Measurements from ENCODE around the gene MAP3K13.

Gene MAP3K13

DNA sequence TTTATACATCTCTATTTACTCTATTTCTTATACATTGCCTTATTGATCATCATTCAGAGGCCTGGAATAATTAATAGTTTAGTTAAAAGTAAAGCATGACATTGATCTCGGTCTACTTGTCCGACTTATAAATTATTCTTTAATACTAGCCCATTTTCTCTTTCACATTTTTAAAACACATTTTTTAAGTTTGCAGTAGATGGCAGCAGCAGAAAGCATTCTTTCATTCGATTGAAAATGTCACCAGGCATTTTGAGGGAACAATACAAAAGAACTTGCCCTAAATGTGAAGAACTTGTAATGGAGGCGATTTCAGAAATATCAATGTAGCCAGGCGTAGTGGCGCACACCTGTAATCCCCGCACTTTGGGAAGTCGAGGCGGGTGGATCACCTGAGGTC lies 15.5 kb upstream of the MAP3K13 start:
- H3K27me3 ChIP-seq (ENCODE audit: control insufficient read depth in 3 of 3, insufficient read depth in 3 of 3, low read depth in 1 of 3, low read length in 3 of 3) = no peaks in the 10 kb centered on the region
- no peak overlapping the region for H4K91ac ChIP-seq (ENCODE audit: low read depth, low read length, poor library complexity)
- no peak overlapping the region for H3K4ac ChIP-seq (ENCODE audit: low read length)
- H3K36me3 ChIP-seq (replicated peaks in 1 of 2; ENCODE audit: control insufficient read depth in 2 of 2, insufficient read depth in 2 of 2, low read length in 2 of 2) = no peaks in the 10 kb centered on the region
- no peak overlapping the region for H3K18ac ChIP-seq (ENCODE audit: low read length)
- no peak overlapping the region for H2AFZ ChIP-seq (ENCODE audit: low read length)
- H3K9ac ChIP-seq (ENCODE audit: low read depth, low read length, poor library complexity) = no peak overlapping the region
- no peaks in the 10 kb centered on the region for H3K4me1 ChIP-seq (ENCODE audit: control insufficient read depth in 2 of 2, insufficient read depth in 1 of 2, low read depth in 1 of 2, low read length in 2 of 2)
- DNase-seq (ENCODE audit: low spot score) = no peak
- H3K14ac ChIP-seq (ENCODE audit: low read length) = no peak overlapping the region
- no peak overlapping the region for H2BK12ac ChIP-seq (ENCODE audit: low read length)
- no peak overlapping the region for H3K23ac ChIP-seq (ENCODE audit: low read depth, low read length, poor library complexity)
- WGBS, 2 donors (ENCODE audit: extremely low coverage in 2 of 2, insufficient read length in 2 of 2, insufficient replicate concordance in 1 of 2) = no CpG with 5 or more reads among the region's 9 CpGs
- H3K79me1 ChIP-seq (ENCODE audit: low read depth, low read length) = no peaks in the 10 kb centered on the region
- H4K8ac ChIP-seq (ENCODE audit: low read depth, low read length) = no peak overlapping the region
- no peak overlapping the region for H2BK15ac ChIP-seq (ENCODE audit: low read length)
- no peak overlapping the region for H3K27ac ChIP-seq (replicated peaks; ENCODE audit: low read length)
- peaks cover 0 to 3% of the 10 kb centered on the region in 2 donors for H3K9me3 ChIP-seq (replicated peaks in 1 of 2; ENCODE audit: control insufficient read depth in 2 of 2, insufficient read depth in 1 of 2, low read depth in 1 of 2, low read length in 2 of 2)
- no peak overlapping the region for H2BK120ac ChIP-seq (ENCODE audit: low read depth, low read length)
- H2AK5ac ChIP-seq (ENCODE audit: low read depth, low read length) = no peak overlapping the region
- no peak overlapping the region for H3K4me3 ChIP-seq (ENCODE audit: low read length in 2 of 2)
- no peak overlapping the region for H3K4me2 ChIP-seq (ENCODE audit: insufficient read depth, low read length, poor library complexity, severe bottlenecking)
- no peak overlapping the region for H2BK5ac ChIP-seq (ENCODE audit: low read length)

DNA sequence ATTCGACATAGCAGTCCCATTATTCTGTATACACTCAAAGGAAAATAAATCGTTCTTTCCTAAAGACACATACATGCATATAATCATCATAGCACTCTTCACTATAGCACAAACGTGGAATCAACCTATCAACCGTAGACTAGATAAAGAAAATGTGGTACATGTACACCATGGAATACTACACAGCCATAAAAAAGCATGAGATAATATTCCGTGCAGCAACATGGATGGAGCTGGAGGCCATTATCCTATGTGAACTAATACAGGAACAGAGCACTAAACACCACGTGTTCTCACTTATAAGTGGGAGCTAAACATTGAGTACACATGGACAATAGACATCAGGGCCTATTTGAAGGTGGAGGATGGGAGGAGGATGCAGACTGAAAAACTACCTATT lies 12.1 kb upstream of the MAP3K13 start:
- no peak overlapping the region for H3K4me3 ChIP-seq (ENCODE audit: low read length in 2 of 2)
- H3K4ac ChIP-seq (ENCODE audit: low read length) = no peak overlapping the region
- WGBS, 2 donors (ENCODE audit: extremely low coverage in 2 of 2, insufficient read length in 2 of 2, insufficient replicate concordance in 1 of 2) = no CpG with 5 or more reads among the region's 6 CpGs

DNA sequence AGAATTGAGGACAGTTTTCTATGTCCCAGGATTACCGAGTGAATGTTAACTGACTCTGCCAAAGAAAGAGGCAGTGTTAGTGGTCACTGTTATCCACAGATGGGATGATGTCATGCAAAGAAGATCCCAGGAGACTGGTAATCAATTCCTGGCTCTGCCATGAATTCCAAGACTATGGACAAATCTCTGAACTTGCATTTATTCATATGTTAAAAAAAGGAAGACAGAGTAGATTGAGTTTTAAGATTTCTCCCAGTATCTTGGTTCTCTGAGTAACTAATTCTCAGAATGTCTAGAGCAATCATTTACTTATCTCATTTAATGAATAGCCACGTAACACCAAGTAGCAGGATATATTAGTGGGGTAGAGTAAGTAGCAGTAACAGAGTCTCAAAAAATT lies 11.5 kb upstream of the MAP3K13 start:
- no peaks in the 10 kb centered on the region for H3K9me3 ChIP-seq (replicated peaks in 1 of 2; ENCODE audit: control insufficient read depth in 2 of 2, insufficient read depth in 1 of 2, low read depth in 1 of 2, low read length in 2 of 2)
- H2AK5ac ChIP-seq (ENCODE audit: low read depth, low read length) = no peak overlapping the region
- no peaks in the 10 kb centered on the region for H3K79me1 ChIP-seq (ENCODE audit: low read depth, low read length)
- H3K36me3 ChIP-seq (replicated peaks in 1 of 2; ENCODE audit: control insufficient read depth in 2 of 2, insufficient read depth in 2 of 2, low read length in 2 of 2) = no peaks in the 10 kb centered on the region
- no CpG with 5 or more reads among the region's 2 CpGs for WGBS, 2 donors (ENCODE audit: extremely low coverage in 2 of 2, insufficient read length in 2 of 2, insufficient replicate concordance in 1 of 2)
- DNase-seq (ENCODE audit: low spot score) = no peak
- H3K27me3 ChIP-seq (ENCODE audit: control insufficient read depth in 3 of 3, insufficient read depth in 3 of 3, low read depth in 1 of 3, low read length in 3 of 3) = no peaks in the 10 kb centered on the region
- H3K27ac ChIP-seq (replicated peaks; ENCODE audit: low read length) = no peak overlapping the region
- H2AFZ ChIP-seq (ENCODE audit: low read length) = no peak overlapping the region
- no peak overlapping the region for H3K4ac ChIP-seq (ENCODE audit: low read length)
- no peak overlapping the region for H2BK5ac ChIP-seq (ENCODE audit: low read length)
- H3K18ac ChIP-seq (ENCODE audit: low read length) = no peak overlapping the region
- H2BK120ac ChIP-seq (ENCODE audit: low read depth, low read length) = no peak overlapping the region
- H2BK12ac ChIP-seq (ENCODE audit: low read length) = no peak overlapping the region
- no peak overlapping the region for H2BK15ac ChIP-seq (ENCODE audit: low read length)
- H4K91ac ChIP-seq (ENCODE audit: low read depth, low read length, poor library complexity) = no peak overlapping the region
- no peak overlapping the region for H4K8ac ChIP-seq (ENCODE audit: low read depth, low read length)
- no peak overlapping the region for H3K4me2 ChIP-seq (ENCODE audit: insufficient read depth, low read length, poor library complexity, severe bottlenecking)
- H3K14ac ChIP-seq (ENCODE audit: low read length) = no peak overlapping the region
- H3K4me3 ChIP-seq (ENCODE audit: low read length in 2 of 2) = no peak overlapping the region
- no peaks in the 10 kb centered on the region for H3K4me1 ChIP-seq (ENCODE audit: control insufficient read depth in 2 of 2, insufficient read depth in 1 of 2, low read depth in 1 of 2, low read length in 2 of 2)
- no peak overlapping the region for H3K9ac ChIP-seq (ENCODE audit: low read depth, low read length, poor library complexity)
- no peak overlapping the region for H3K23ac ChIP-seq (ENCODE audit: low read depth, low read length, poor library complexity)

More for the DNA sequence above, 12.1 kb upstream of the MAP3K13 start:
- no peak for DNase-seq (ENCODE audit: low spot score)
- H3K4me2 ChIP-seq (ENCODE audit: insufficient read depth, low read length, poor library complexity, severe bottlenecking) = no peak overlapping the region
- no peak overlapping the region for H3K9ac ChIP-seq (ENCODE audit: low read depth, low read length, poor library complexity)
- H2BK120ac ChIP-seq (ENCODE audit: low read depth, low read length) = no peak overlapping the region
- H2AK5ac ChIP-seq (ENCODE audit: low read depth, low read length) = no peak overlapping the region
- H3K79me1 ChIP-seq (ENCODE audit: low read depth, low read length) = no peaks in the 10 kb centered on the region
- no peak overlapping the region for H2BK15ac ChIP-seq (ENCODE audit: low read length)
- H2BK12ac ChIP-seq (ENCODE audit: low read length) = no peak overlapping the region
- no peak overlapping the region for H3K18ac ChIP-seq (ENCODE audit: low read length)
- H4K8ac ChIP-seq (ENCODE audit: low read depth, low read length) = no peak overlapping the region
- no peaks in the 10 kb centered on the region for H3K27me3 ChIP-seq (ENCODE audit: control insufficient read depth in 3 of 3, insufficient read depth in 3 of 3, low read depth in 1 of 3, low read length in 3 of 3)
- no peak overlapping the region for H3K27ac ChIP-seq (replicated peaks; ENCODE audit: low read length)
- no peak overlapping the region for H3K23ac ChIP-seq (ENCODE audit: low read depth, low read length, poor library complexity)
- H2BK5ac ChIP-seq (ENCODE audit: low read length) = no peak overlapping the region
- H3K36me3 ChIP-seq (replicated peaks in 1 of 2; ENCODE audit: control insufficient read depth in 2 of 2, insufficient read depth in 2 of 2, low read length in 2 of 2) = no peaks in the 10 kb centered on the region
- no peak overlapping the region for H4K91ac ChIP-seq (ENCODE audit: low read depth, low read length, poor library complexity)
- no peaks in the 10 kb centered on the region for H3K4me1 ChIP-seq (ENCODE audit: control insufficient read depth in 2 of 2, insufficient read depth in 1 of 2, low read depth in 1 of 2, low read length in 2 of 2)
- no peaks in the 10 kb centered on the region for H3K9me3 ChIP-seq (replicated peaks in 1 of 2; ENCODE audit: control insufficient read depth in 2 of 2, insufficient read depth in 1 of 2, low read depth in 1 of 2, low read length in 2 of 2)
- H2AFZ ChIP-seq (ENCODE audit: low read length) = no peak overlapping the region
- no peak overlapping the region for H3K14ac ChIP-seq (ENCODE audit: low read length)

DNA sequence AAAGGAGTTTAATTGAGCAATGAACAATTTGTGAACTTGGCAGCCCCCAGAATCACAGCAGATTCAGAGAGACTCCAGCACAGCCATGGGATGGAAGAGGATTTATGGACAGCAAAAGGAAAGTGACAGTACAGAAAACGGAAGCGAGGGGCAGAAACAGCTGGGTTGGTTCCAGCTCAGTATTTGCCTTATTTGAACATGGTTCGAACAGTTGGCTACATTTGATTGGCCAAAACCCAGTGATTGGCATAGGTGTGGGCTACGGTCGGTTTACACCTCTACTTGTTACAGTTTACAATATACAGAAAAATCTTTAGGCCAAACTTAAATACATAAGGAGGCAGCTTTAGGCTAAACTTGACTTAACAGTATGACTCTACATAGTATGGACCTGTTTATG lies 9.7 kb upstream of the MAP3K13 start:
- Histone ChIP-seq H4K91ac (ENCODE audit: low read depth, low read length, poor library complexity) (no peak overlapping the region), H2BK5ac (ENCODE audit: low read length) (no peak overlapping the region), H3K9me3 (replicated peaks in 1 of 2; ENCODE audit: control insufficient read depth in 2 of 2, insufficient read depth in 1 of 2, low read depth in 1 of 2, low read length in 2 of 2) (no peaks in the 10 kb centered on the region), H2BK12ac (ENCODE audit: low read length) (no peak overlapping the region), H3K4me1 (ENCODE audit: control insufficient read depth in 2 of 2, insufficient read depth in 1 of 2, low read depth in 1 of 2, low read length in 2 of 2) (no peaks in the 10 kb centered on the region), H2BK120ac (ENCODE audit: low read depth, low read length) (no peak overlapping the region), H4K8ac (ENCODE audit: low read depth, low read length) (no peak overlapping the region), H2AFZ (ENCODE audit: low read length) (no peak overlapping the region), H3K36me3 (replicated peaks in 1 of 2; ENCODE audit: control insufficient read depth in 2 of 2, insufficient read depth in 2 of 2, low read length in 2 of 2) (no peaks in the 10 kb centered on the region), H2AK5ac (ENCODE audit: low read depth, low read length) (no peak overlapping the region), H3K27ac (replicated peaks; ENCODE audit: low read length) (no peak overlapping the region), H3K79me1 (ENCODE audit: low read depth, low read length) (no peaks in the 10 kb centered on the region), H3K14ac (ENCODE audit: low read length) (no peak overlapping the region), H3K4me2 (ENCODE audit: insufficient read depth, low read length, poor library complexity, severe bottlenecking) (no peak overlapping the region), H2BK15ac (ENCODE audit: low read length) (no peak overlapping the region), H3K4ac (ENCODE audit: low read length) (no peak overlapping the region), H3K27me3 (ENCODE audit: control insufficient read depth in 3 of 3, insufficient read depth in 3 of 3, low read depth in 1 of 3, low read length in 3 of 3) (no peaks in the 10 kb centered on the region), H3K23ac (ENCODE audit: low read depth, low read length, poor library complexity) (no peak overlapping the region), H3K18ac (ENCODE audit: low read length) (no peak overlapping the region), H3K4me3 (ENCODE audit: low read length in 2 of 2) (no peak overlapping the region), H3K9ac (ENCODE audit: low read depth, low read length, poor library complexity) (no peak overlapping the region)
- no CpG with 5 or more reads among the region's 5 CpGs for WGBS, 2 donors (ENCODE audit: extremely low coverage in 2 of 2, insufficient read length in 2 of 2, insufficient replicate concordance in 1 of 2)
- no peak for DNase-seq (ENCODE audit: low spot score)
